Sigmoid colon (tissue), 4 donors: ENCODE measurements around the gene CPZ.

ENCODE experiments used
- EP300 ChIP-seq, 4 donors: sonication (generic); formaldehyde crosslinking; IDR thresholded peaks; one replicate each; pipeline ENCODE4 v1.6.1; 2017; ENCODE audit warnings: antibody characterized with exemption in 4 of 4
- POLR2A ChIP-seq, 2 donors: fragments of 450-650 bp; IDR thresholded peaks; one replicate each; pipeline ENCODE4 v1.6.1; 2016; ENCODE audit warnings: antibody characterized with exemption in 2 of 2, mild to moderate bottlenecking in 2 of 2, moderate library complexity in 2 of 2
- POLR2AphosphoS5 ChIP-seq, 4 donors: sonication (generic); formaldehyde crosslinking; IDR thresholded peaks; one replicate each; pipeline ENCODE4 v1.6.1; 2017; ENCODE audit warnings: antibody characterized with exemption in 4 of 4
- TF ChIP-seq, protein P1 (sequence below), 4 experiments: fragments of 450-650 bp in 3 of 4; fragments of 200-600 bp in 1 of 4; IDR thresholded peaks; one replicate each; pipeline ENCODE4 v1.5.1; 2016 to 2019; ENCODE audit warnings: antibody characterized with exemption in 4 of 4, mild to moderate bottlenecking in 3 of 4, moderate library complexity in 2 of 4

DNA sequence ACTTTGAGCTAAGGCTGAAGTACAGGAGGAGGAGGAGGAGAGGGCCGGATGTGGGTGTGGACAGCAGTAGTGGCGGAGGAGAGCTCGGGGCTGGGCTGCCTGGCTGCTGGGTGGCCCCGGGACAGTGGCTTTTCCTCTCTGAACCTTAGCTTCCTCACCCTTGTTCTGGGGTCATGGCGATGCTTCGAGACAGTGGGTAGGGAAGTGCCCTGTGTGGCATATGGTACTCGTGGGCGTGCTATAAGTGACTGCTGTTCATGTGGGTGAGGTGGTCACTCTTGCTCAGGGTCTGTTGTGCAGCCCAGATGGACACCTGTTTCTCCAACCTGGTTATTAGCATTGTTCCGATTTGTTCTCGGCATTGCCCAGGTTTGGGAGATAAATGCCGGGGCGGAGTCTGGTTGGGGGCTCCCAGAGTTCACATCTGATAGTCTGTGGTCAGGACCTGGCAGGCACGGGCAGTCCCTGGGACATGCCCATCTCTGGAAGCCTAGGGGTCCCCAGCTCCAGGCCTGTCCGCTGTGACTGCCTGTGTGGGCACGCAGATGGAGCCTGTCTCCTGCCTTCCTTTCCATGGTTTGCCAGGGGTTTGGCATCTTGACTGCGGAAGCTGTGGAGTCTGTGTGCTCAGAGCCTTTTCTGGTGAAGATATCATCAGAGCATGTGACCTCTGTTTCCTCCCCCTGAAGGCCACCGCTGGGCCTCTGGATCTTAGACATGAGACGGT, 4.9 kb upstream of the CPZ start:
- TF ChIP-seq, protein P1, sequence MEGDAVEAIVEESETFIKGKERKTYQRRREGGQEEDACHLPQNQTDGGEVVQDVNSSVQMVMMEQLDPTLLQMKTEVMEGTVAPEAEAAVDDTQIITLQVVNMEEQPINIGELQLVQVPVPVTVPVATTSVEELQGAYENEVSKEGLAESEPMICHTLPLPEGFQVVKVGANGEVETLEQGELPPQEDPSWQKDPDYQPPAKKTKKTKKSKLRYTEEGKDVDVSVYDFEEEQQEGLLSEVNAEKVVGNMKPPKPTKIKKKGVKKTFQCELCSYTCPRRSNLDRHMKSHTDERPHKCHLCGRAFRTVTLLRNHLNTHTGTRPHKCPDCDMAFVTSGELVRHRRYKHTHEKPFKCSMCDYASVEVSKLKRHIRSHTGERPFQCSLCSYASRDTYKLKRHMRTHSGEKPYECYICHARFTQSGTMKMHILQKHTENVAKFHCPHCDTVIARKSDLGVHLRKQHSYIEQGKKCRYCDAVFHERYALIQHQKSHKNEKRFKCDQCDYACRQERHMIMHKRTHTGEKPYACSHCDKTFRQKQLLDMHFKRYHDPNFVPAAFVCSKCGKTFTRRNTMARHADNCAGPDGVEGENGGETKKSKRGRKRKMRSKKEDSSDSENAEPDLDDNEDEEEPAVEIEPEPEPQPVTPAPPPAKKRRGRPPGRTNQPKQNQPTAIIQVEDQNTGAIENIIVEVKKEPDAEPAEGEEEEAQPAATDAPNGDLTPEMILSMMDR (IDR thresholded peaks at IDR 0.05): no peak
- TF ChIP-seq POLR2A (IDR thresholded peaks at IDR 0.05): no peak
- TF ChIP-seq POLR2AphosphoS5 (IDR thresholded peaks at IDR 0.05): no peak
- no peak for TF ChIP-seq EP300 (IDR thresholded peaks at IDR 0.05)
